ENCODE results near the gene DHCR7.
A peak's percentile ranks its signal among the peaks of the same experiment; 100 is the strongest.

DHCR7 gene

DNA sequence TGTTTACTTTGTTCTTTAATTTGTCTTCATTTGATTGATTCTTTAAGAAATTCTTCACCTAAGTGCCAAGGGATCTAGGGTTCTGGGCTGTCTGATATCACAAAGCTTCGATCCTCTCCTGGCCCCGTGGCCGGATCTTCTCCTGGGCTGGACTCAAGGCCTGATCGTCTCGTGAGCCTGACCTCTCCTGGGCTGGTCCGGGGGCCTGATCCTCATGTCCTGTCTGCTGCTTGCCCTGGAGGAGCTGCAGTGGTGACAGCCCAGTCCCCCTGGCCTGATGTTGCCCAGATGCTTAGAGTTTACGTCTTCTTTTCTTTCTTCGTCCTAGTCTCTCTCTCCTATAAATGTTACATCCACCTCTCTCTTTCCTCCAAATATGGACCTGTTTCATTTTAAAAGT, 8.1 kb upstream of the DHCR7 start:
- no peak for DNase-seq

- no peak for DNase-seq
Measured at GRCh38 chr11:71454470-71455113, 6.4 kb upstream of the DHCR7 start.

DNA sequence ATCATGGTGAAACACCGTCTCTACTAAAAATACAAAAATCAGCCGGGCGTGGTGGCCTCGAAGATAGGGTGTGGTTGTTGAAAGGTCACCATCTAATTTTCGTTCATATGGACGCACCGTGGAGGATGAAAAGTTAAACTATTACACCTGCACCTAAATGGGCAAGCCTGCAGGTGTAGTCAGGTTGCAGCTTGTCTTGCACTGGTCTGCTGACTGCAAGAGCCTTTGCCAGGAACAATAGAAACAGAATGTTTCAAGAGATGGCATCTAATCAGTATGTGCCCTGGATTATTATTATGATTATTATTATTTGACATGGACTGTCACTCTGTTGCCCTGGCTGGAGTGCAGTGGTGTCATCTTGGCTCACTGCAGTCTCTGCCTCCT, 5.7 kb upstream of the DHCR7 start:
- DNase-seq = no peak

GRCh38 chr11:71453037-71453917, 5.1 kb upstream of the DHCR7 start, which contains the start of gene NADSYN1:
Gene NADSYN1, plus strand, starts transcription at chr11:71453203. Its CDS starts 94 bp downstream, at chr11:71453297.
- DNase-seq = peak; percentile 85

DNA sequence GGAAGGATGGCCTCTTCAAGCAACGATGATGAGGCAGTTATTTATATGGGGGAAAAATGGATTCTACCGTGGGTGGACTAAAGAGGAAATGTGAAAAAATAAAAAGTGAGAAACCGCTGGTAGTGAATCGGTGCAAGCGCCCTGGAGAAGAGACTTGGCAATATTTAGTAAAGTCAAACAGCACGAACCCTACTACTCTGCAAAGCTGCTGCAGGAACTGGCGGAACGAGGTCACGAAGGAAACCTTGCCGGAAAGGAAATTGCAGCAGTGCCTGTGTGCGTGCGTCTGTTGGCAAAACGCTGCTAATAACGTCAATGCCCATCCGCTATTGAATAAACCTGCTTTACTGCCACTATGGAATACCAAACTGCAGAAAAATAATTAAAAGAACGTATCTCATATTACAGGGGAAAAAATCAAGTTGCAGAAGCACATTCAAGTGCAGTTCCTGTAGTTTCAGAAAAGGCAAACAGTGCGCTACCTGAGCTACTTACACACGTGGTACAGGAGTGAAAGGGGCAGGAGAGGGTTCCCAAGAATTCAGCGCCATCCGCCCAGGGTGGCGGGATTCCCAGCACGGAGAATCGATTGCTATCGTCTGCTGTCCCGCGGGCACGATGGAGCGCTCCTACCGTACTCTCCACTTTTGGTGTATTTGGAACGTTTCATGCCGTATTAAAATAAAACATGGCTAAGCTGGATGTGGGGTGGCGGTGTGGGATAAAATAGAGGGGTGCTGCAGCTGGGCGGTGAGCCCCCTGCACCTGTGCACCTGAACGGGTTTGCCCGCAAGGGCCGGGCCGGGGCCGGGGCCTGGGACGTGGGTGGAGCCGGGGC, 4.2 kb upstream of the DHCR7 start:
- DNase-seq = peak; percentile 53

- peak; percentile 70 for DNase-seq
Measured at GRCh38 chr11:71451596-71452198, 3.5 kb upstream of the DHCR7 start.

DNA sequence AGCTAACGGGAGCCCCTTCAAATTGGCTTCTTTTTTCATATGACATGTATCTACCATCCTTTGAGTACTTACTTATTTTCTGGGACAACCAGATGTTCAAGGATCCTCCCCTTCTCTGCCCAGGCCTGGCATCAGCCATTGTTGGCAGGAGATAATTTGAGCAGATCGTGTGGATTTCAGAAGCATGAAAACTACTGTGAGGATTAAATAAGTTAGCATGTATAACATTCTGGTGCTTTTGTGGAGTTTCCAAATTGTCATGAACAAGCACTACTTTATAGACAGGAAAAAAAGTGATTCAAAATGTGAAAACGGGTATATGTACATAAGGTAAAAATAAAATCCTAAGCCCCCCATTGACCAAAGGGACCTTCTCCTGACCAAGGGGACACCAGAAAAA, 2.7 kb upstream of the DHCR7 start:
- DNase-seq = no peak

DNA sequence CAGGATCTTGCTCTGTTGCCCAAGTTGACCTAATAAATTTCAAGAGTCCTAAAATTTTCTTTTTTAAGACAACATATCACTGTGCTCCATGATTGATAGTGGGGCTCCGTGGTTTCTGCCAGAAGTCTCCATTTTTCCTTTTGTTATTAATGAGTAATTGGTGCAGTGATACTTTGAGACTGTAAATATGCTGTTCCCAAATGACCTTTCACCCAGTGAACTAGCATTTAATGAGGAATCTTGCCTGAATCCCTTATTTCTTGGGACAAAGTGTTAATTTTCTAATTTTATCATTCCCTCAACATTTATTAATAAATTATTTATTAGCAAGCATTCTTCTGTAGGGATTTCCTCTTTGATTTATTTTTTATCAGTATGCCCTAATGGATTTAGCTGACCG, 2.3 kb upstream of the DHCR7 start:
- DNase-seq = no peak

GRCh38 chr11:71449596-71449995, 1.4 kb upstream of the DHCR7 start:
- DNase-seq = no peak

GRCh38 chr11:71447791-71448256, 369 bp downstream of the DHCR7 start:
- DNase-seq = no peak

DNA sequence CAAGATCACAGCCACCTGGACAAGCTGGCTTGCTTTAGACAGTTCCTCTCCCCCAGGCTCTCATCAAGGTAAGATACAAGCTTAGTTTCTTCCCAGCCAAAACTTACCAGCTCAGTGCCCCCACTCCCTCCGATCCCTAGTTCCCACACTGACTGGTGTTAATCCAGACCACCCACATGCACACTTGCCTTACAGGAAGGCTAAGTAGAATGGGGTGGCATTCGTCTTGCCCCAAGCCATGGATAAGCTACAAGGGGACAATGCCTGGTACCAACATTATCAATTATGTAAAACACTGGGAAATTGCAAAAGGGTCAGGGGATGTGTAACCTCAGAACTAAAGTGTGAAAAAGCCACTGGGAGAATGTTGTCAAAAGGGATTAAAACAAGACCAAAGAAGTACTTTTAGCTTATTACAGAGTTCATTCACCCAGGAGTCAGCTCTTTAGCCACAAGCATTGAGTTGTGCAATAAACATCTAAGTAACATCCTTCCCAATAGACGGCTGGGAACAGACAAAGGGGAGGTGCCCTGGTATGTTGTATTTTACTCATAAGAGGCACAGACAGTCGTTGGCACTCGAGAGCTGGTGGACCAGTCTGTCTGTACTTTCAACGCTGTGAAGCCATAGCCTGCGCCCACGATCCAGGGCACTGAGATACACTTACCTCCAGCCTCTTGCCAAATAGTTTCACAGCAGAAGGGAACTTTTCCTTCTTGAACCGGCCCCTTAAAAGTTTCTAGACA, 1.1 kb downstream of the DHCR7 start:
- DNase-seq = no peak

DNA sequence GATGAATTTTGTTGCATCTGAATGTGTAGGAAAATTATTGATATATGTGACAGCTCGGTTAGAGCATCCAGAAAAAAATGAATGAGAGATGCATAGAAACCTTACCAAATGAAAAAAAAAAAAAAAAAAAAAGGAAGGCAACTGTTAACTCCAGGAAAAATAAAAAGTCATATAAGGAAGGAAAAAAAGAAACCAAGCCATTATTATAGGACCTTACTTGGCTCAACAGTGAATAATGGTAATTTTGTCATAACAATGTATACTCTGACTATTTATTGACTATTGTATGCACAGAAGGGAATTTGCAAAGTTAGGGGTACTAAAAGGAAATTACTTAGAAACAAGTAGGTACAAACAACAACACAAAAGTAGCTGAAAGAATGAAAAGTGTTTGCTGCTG, 2.0 kb downstream of the DHCR7 start:
- DNase-seq = no peak

- DNase-seq = no peak
Measured at GRCh38 chr11:71444811-71445210, 3.4 kb downstream of the DHCR7 start.

GRCh38 chr11:71443736-71444445, 4.3 kb downstream of the DHCR7 start:
- no peak for DNase-seq

- DNase-seq = no peak
Measured at GRCh38 chr11:71442880-71443279, 5.3 kb downstream of the DHCR7 start.

DNA sequence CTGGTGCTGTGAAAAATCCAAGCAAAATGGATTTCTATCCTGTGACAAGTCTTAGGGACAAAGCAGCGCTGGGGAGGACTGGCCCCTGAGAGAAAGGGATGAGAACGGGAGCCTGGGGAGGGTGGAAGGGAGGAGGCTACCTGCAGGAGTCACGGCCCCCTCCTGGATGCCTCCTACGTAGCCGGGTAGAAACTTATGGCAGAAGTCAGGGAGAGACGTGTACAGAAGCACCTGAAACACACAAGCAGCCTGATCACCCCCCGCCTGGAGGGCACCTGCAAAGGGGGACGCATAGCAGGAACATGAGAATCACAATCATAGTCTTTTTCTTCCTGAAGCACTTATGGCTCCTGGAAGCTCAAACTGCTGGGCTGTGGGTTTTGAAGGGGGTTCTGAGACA, 6.1 kb downstream of the DHCR7 start:
- no peak for DNase-seq

DNA sequence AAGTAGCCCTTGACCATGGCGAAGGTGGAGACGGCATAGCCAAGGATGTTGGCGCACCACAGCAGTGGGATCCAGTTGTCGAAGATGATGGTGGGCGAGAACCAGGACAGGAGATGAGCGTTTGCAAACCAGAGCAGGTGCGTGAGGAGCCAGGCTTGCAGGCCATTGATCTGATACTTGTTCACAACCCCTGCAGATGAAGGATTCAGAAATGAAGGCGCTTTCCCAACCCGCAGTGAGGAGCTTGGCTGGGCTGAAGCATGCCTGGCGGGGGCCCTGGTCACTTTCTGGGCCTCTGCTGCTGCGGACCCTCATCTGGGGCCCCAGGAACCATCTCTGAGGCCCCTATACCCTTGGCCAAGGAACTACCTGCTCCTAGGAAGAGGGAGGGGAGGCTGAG, 6.9 kb downstream of the DHCR7 start:
- DNase-seq = no peak

GRCh38 chr11:71440021-71440755, 8.0 kb downstream of the DHCR7 start:
- no peak for DNase-seq

GRCh38 chr11:71438650-71439049, 9.5 kb downstream of the DHCR7 start:
- DNase-seq = no peak

DNA sequence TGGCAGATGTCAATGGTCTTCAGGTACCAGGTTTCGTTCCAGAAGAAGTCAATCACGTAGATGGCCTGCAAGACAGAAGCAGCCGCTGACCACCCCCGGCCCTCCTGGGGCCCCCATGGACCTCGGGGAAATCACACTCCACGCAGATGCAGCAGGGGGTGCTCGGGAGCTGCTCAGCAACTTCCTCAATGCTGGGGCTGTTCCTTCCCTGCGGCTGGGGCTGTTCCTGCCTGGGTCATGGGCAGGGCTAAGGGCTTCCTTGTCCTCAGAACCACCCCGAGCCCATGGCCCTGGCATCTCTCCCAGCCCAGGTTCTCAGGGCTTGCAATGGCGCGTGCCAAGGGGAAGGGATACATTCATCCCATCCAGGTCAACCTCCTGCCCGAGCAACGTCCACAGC, 10.3 kb downstream of the DHCR7 start:
- no peak for DNase-seq

- no peak for DNase-seq
Measured at GRCh38 chr11:71437399-71437798, 10.8 kb downstream of the DHCR7 start.

All from SHP77 treated with DMSO at 0.1 percent for 48 hours (cell line).